OCI-LY1 (cell line): ENCODE results near the gene ST7.

Source experiments
- CTCF ChIP-seq: fragments of 200-600 bp; sonication (generic), shearing (Covaris generic); IDR thresholded peaks from 2 replicates; pipeline ENCODE4 v1.5.1; 2017; ENCODE audit warnings: mild to moderate bottlenecking, antibody characterized with exemption, low read length, moderate library complexity, mixed read lengths
- EZH2 ChIP-seq: fragments of 200-600 bp; sonication (generic), shearing (Covaris generic); IDR thresholded peaks from 2 replicates; pipeline ENCODE4 v1.8.0; 2017; ENCODE audit warnings: borderline replicate concordance, mixed run types, mild to moderate bottlenecking, antibody characterized with exemption, low read length, moderate library complexity, mixed read lengths

GRCh38 chr7:117071551-117071950 is 118.2 kb downstream of the ST7 start:
- TF ChIP-seq CTCF (no peak), EZH2 (no peak)
